Measurements from ENCODE around the gene IPO7. TPM values are rescaled to one million over a fixed set of nuclear protein-coding genes. Genes with fewer than 3 reads are reported as not detected.

Gene IPO7
- total and polyA plus RNA-seq, 10 of the 15 experiments (the other 5 are each of a cell fraction or from before 2014, with no cell fraction given): 5.0 to 51.4 (median 30.6) TPM

DNA sequence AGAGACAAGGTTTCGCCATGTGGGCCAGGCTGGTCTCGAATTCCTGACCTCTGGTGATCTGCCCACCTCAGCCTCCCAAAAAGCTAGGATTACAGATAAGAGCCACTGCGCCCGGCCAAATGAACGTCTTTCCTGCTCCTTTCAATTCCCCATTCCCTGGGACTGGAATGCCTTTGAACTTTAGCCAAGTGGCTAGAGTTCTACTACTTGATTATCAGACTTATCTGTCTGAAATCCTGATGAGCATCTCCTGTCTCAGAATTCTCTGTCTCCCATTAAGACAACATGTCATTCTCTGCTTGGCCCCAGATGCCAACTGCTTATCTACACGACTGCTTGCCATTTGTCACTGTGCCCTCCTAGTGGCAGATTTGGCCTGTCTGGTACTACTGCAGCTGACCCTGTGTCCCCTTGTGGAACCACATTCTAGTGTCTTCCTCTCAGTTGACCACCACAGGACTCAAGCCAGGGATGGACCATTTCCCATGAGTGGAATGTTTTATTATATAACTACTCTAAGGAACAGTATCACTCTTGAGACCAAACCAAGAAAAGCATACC lies 33.1 kb upstream of the IPO7 start:
- no peak overlapping the region for H3K4me2 ChIP-seq (ENCODE audit: control insufficient read depth, insufficient read depth)

More for the DNA sequence above, 33.1 kb upstream of the IPO7 start:
- intact Hi-C loops (cut with micrococcal nuclease; ENCODE audit: unreplicated experiment): no loop called here
- Histone ChIP-seq H3K4me1 (ENCODE audit: control insufficient read depth, insufficient read depth, low read length) (no peaks in the 10 kb centered on the region), H3K4me3 (no peak overlapping the region), H3K27ac (ENCODE audit: control insufficient read depth, insufficient read depth) (no peak overlapping the region), H3K36me3 (ENCODE audit: control insufficient read depth in 2 of 2, insufficient read depth in 2 of 2, low read length in 1 of 2) (no peaks in the 10 kb centered on the region), H4K20me1 (ENCODE audit: control insufficient read depth, insufficient read depth) (no peaks in the 10 kb centered on the region), H3K27me3 (replicated peaks in 1 of 2; ENCODE audit: control insufficient read depth in 2 of 2, insufficient read depth in 2 of 2, low read length in 1 of 2) (no peaks in the 10 kb centered on the region), H3K9ac (ENCODE audit: control insufficient read depth, insufficient read depth, low read length) (no peak overlapping the region), H2AFZ (ENCODE audit: control insufficient read depth, low read depth, low read length) (no peak overlapping the region), H3K9me3 (replicated peaks; ENCODE audit: control insufficient read depth, insufficient read depth, low read length) (no peaks in the 10 kb centered on the region), H3K79me2 (ENCODE audit: control insufficient read depth, insufficient read depth, low read length) (no peaks in the 10 kb centered on the region)
- ChIA-PET POLR2A (interaction anchor here (0.6 to 0.7 kb wide), 2 partner anchors 136 to 296 kb away, joined by 3 to 5 read pairs; no protein-coding TSS in a partner anchor), RAD21 (ENCODE audit: unreplicated experiment) (no interaction called here), CTCF (no interaction called here), SMC1A (ENCODE audit: uncharacterized antibody, unreplicated experiment) (interaction anchor here (0.5 kb wide), 1 partner anchor 9 kb away, joined by 4 read pairs; no protein-coding TSS in a partner anchor)
- no TSS peak for BruUV-seq (replicated peaks)
- TF ChIP-seq CBX3 (IDR thresholded peaks at IDR 0.05; ENCODE audit: borderline replicate concordance, low read depth): no peak
- TF ChIP-seq EP300 (IDR thresholded peaks at IDR 0.05; ENCODE audit: borderline replicate concordance in 1 of 2, control insufficient read depth in 1 of 2, low read depth in 2 of 2, low read length in 2 of 2): no peak
- TF ChIP-seq ZNF592 (IDR thresholded peaks at IDR 0.05): no peak
- TF ChIP-seq SREBF1 (IDR thresholded peaks at IDR 0.05; ENCODE audit: low read length): no peak
- no peak for TF ChIP-seq TCF12 (IDR thresholded peaks at IDR 0.05; ENCODE audit: low read depth, low read length)
- no peak for TF ChIP-seq SIX5 (IDR thresholded peaks at IDR 0.05; ENCODE audit: low read depth, low read length, severe bottlenecking)
- TF ChIP-seq ZBTB40 (IDR thresholded peaks at IDR 0.05; ENCODE audit: borderline replicate concordance): no peak
- no peak for TF ChIP-seq WRNIP1 (IDR thresholded peaks at IDR 0.05; ENCODE audit: borderline replicate concordance, low read depth, low read length)
- no peak for TF ChIP-seq CHD1 (IDR thresholded peaks at IDR 0.05; ENCODE audit: low read depth, low read length)
- no peak for TF ChIP-seq SUZ12 (IDR thresholded peaks at IDR 0.05; ENCODE audit: unreplicated experiment)
- TF ChIP-seq E4F1 (IDR thresholded peaks at IDR 0.05; ENCODE audit: borderline replicate concordance, partially characterized antibody): no peak
- WGBS (ENCODE audit: insufficient coverage, insufficient replicate concordance, low lambda C conversion rate, missing lambda C conversion rate): 75% methylated on average over 6 of the region's 6 CpGs
- no peak for DNase-seq (ENCODE audit: low read depth, low spot score)
- in situ Hi-C loops (cut with MboI): no loop called here
- ATAC-seq: no peak
- no peak for FAIRE-seq

Data from GM12878 (cell line).